22Rv1 (cell line): Measurements from ENCODE around the gene ACP3.
"Not testable (repeated sequence)": the region's sequence is repeated elsewhere in the genome, so short reads cannot be mapped to it uniquely, and the experiment has no call there.

Experiments used
- CTCF ChIP-seq: fragments of 450-650 bp; IDR thresholded peaks from 2 replicates; pipeline ENCODE4 v1.5.1; 2017; ENCODE audit warnings: mild to moderate bottlenecking
- ZFX ChIP-seq: fragments of 450-650 bp; IDR thresholded peaks from 2 replicates; pipeline ENCODE4 v1.6.1; 2017; ENCODE audit warnings: antibody characterized with exemption, borderline replicate concordance

GRCh38 chr3:132392675-132393074 lies 75.5 kb downstream of the ACP3 start:
- TF ChIP-seq CTCF, ZFX: not testable (repeated sequence)
